Transverse colon (tissue), 4 donors: ENCODE data around the gene DENND1A.

Source experiments
- POLR2A ChIP-seq: fragments of 450-650 bp; IDR thresholded peaks from one replicate; pipeline ENCODE4 v1.6.1; 2016; ENCODE audit warnings: antibody characterized with exemption, mild to moderate bottlenecking, moderate library complexity
- POLR2AphosphoS5 ChIP-seq, 3 donors: sonication (generic); formaldehyde crosslinking; IDR thresholded peaks; one replicate each; pipeline ENCODE4 v1.6.1; 2016; ENCODE audit warnings: antibody characterized with exemption in 3 of 3
- TF ChIP-seq, protein P1 (sequence below), 5 experiments: fragments of 200-600 bp in 3 of 5; fragments of 450-650 bp in 2 of 5; sonication (generic) in 3 of 5; IDR thresholded peaks; 1 replicate in 2 of 5; 2 replicates in 3 of 5; pipeline ENCODE4 v1.5.1; 2016 to 2017; ENCODE audit warnings: antibody characterized with exemption in 5 of 5, inconsistent platforms in 3 of 5, mild to moderate bottlenecking in 2 of 5, moderate library complexity in 1 of 5

DNA sequence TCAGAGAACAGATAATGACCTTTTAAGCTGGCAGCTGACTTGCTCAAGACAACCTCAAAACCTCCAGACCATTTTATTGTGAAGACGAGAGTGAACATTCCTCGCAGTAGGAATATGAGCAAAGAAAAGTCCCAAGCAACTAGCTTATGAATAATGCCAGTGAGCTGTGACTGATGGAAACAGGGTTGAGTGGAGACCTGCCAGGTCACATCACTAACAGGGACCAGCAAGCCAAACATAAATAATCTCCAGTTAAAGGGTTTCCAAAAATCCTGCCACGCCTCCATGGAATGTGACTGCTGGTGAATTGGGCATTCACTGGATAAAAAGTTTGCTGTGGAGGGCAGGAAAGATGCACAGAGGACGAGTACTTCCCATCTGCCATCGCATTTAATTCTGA, 388.5 kb downstream of the DENND1A start:
- TF ChIP-seq, protein P1, sequence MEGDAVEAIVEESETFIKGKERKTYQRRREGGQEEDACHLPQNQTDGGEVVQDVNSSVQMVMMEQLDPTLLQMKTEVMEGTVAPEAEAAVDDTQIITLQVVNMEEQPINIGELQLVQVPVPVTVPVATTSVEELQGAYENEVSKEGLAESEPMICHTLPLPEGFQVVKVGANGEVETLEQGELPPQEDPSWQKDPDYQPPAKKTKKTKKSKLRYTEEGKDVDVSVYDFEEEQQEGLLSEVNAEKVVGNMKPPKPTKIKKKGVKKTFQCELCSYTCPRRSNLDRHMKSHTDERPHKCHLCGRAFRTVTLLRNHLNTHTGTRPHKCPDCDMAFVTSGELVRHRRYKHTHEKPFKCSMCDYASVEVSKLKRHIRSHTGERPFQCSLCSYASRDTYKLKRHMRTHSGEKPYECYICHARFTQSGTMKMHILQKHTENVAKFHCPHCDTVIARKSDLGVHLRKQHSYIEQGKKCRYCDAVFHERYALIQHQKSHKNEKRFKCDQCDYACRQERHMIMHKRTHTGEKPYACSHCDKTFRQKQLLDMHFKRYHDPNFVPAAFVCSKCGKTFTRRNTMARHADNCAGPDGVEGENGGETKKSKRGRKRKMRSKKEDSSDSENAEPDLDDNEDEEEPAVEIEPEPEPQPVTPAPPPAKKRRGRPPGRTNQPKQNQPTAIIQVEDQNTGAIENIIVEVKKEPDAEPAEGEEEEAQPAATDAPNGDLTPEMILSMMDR (IDR thresholded peaks at IDR 0.05), result no peak
- TF ChIP-seq POLR2A, result no peak
- TF ChIP-seq POLR2AphosphoS5 (IDR thresholded peaks at IDR 0.05), result no peak
